ENCODE measurements around the gene PDLIM7.
"Not testable (repeated sequence)": the region's sequence is repeated elsewhere in the genome, so short reads cannot be mapped to it uniquely, and the experiment has no call there.

Gene PDLIM7

DNA sequence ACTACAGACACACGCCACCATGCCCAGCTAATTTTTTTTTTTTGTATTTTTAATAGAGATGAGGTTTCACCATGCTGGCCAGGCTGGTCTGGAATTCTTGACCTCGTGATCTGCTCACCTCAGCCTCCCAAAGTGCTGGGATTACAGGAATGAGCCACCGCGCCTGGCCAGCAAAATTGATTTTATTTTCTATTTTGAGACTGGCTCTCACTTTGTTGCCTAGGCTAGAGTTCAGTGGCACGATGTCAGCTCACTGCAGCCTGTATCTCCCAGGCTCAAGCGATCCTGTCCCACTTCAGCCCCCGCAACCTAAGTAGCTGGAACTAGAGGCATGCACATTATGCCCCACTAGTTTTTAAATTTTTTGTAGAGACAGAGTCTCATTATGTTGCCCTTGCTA lies 37.0 kb upstream of the PDLIM7 start:
- not testable (repeated sequence) for H3K4me1 ChIP-seq (ENCODE audit: control insufficient read depth, low read depth, low read length); H3K23ac ChIP-seq (ENCODE audit: low read length); H4K5ac ChIP-seq (ENCODE audit: low read length); H3K18ac ChIP-seq (ENCODE audit: low read length); H2BK15ac ChIP-seq (replicated peaks; ENCODE audit: low read depth); H2AK5ac ChIP-seq (ENCODE audit: low read length); H3K27ac ChIP-seq (ENCODE audit: low read depth, low read length); H3K27me3 ChIP-seq (ENCODE audit: insufficient read depth, low read length, poor library complexity); DNase-seq; H3K79me2 ChIP-seq (ENCODE audit: control insufficient read depth, insufficient read depth, low read length); H3K56ac ChIP-seq (ENCODE audit: low read length); H3K9ac ChIP-seq (ENCODE audit: low read length); H3K79me1 ChIP-seq (ENCODE audit: low read length); H3K4me3 ChIP-seq (ENCODE audit: low read length); H2BK5ac ChIP-seq (ENCODE audit: low read length); H4K8ac ChIP-seq (ENCODE audit: low read depth, low read length); H3K4me2 ChIP-seq (ENCODE audit: low read length); H3K4ac ChIP-seq (ENCODE audit: low read depth, low read length); H2BK120ac ChIP-seq (ENCODE audit: low read depth, low read length)
- H3K36me3 ChIP-seq (ENCODE audit: control insufficient read depth, insufficient read depth, low read length) = peaks cover 11% of the 10 kb centered on the region
- no CpG with 5 or more reads among the region's 7 CpGs for WGBS (ENCODE audit: extremely low coverage, insufficient coverage, low lambda C conversion rate)

DNA sequence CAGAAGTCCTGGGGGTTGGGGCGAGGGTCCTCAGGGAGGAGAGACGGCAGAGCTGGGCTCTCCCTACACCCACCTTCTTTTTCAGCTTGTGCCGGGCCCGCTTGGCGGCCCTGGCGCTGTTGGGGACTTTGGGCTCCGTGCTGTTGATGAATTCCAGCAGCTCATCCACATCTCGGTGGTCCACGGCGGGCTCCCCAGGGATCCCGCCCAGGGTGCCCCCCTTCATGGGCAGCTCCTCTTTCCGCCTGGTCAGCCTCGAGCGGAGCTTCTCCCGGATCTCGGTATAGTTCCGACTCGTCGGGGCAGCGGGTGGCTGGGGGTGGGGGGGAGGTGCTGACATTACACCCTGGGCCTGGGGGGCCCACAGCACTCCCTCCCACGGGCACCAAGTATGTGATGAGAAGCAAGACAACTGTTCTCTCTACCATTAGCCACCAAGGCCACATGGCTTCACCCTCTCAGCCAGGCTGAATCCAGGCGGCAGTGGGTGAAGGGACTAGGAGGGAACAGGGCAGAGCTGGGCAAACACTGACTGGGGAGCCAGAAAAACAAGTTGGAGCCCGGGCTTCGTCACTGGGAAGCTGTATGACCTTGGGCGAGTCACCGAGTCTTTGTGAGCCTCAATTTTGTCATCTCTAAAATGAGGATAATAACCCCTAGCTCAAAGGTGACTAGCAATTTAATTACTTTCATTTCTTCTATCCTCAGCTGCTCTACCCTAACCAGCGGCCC lies 34.0 kb upstream of the PDLIM7 start:
- Histone ChIP-seq H3K4me1 (ENCODE audit: control insufficient read depth, low read depth, low read length) (no peaks in the 10 kb centered on the region), H3K9ac (ENCODE audit: low read length) (no peak overlapping the region), H3K23ac (ENCODE audit: low read length) (no peak overlapping the region), H3K79me1 (ENCODE audit: low read length) (no peaks in the 10 kb centered on the region), H2BK5ac (ENCODE audit: low read length) (no peak overlapping the region), H3K4me2 (ENCODE audit: low read length) (no peak overlapping the region), H3K27me3 (ENCODE audit: insufficient read depth, low read length, poor library complexity) (no peaks in the 10 kb centered on the region), H3K36me3 (ENCODE audit: control insufficient read depth, insufficient read depth, low read length) (peaks cover 17% of the 10 kb centered on the region), H3K4me3 (ENCODE audit: low read length) (no peak overlapping the region), H2BK120ac (ENCODE audit: low read depth, low read length) (no peak overlapping the region), H3K79me2 (ENCODE audit: control insufficient read depth, insufficient read depth, low read length) (no peaks in the 10 kb centered on the region), H2AK5ac (ENCODE audit: low read length) (no peak overlapping the region), H3K4ac (ENCODE audit: low read depth, low read length) (no peak overlapping the region), H4K8ac (ENCODE audit: low read depth, low read length) (no peak overlapping the region), H3K27ac (ENCODE audit: low read depth, low read length) (no peak overlapping the region), H3K56ac (ENCODE audit: low read length) (no peak overlapping the region), H3K18ac (ENCODE audit: low read length) (no peak overlapping the region), H2BK15ac (replicated peaks; ENCODE audit: low read depth) (no peak overlapping the region), H4K5ac (ENCODE audit: low read length) (no peak overlapping the region)
- DNase-seq = no peak
- no CpG with 5 or more reads among the region's 27 CpGs for WGBS (ENCODE audit: extremely low coverage, insufficient coverage, low lambda C conversion rate)

GRCh38 chr5:177530638-177531037 lies 33.2 kb upstream of the PDLIM7 start:
- no peaks in the 10 kb centered on the region for H3K4me1 ChIP-seq (ENCODE audit: control insufficient read depth, low read depth, low read length)
- H3K27ac ChIP-seq (ENCODE audit: low read depth, low read length) = no peak overlapping the region
- H3K23ac ChIP-seq (ENCODE audit: low read length) = no peak overlapping the region
- no peaks in the 10 kb centered on the region for H3K79me1 ChIP-seq (ENCODE audit: low read length)
- H4K5ac ChIP-seq (ENCODE audit: low read length) = no peak overlapping the region
- peaks cover 17% of the 10 kb centered on the region for H3K36me3 ChIP-seq (ENCODE audit: control insufficient read depth, insufficient read depth, low read length)
- H2BK120ac ChIP-seq (ENCODE audit: low read depth, low read length) = no peak overlapping the region
- no peak overlapping the region for H3K56ac ChIP-seq (ENCODE audit: low read length)
- no peak overlapping the region for H2BK15ac ChIP-seq (replicated peaks; ENCODE audit: low read depth)
- H3K27me3 ChIP-seq (ENCODE audit: insufficient read depth, low read length, poor library complexity) = no peaks in the 10 kb centered on the region
- no peak overlapping the region for H3K4me3 ChIP-seq (ENCODE audit: low read length)
- no peak overlapping the region for H2BK5ac ChIP-seq (ENCODE audit: low read length)
- no peak overlapping the region for H3K18ac ChIP-seq (ENCODE audit: low read length)
- no peak for DNase-seq
- no peak overlapping the region for H3K4ac ChIP-seq (ENCODE audit: low read depth, low read length)
- no peak overlapping the region for H4K8ac ChIP-seq (ENCODE audit: low read depth, low read length)
- H3K4me2 ChIP-seq (ENCODE audit: low read length) = no peak overlapping the region
- H3K79me2 ChIP-seq (ENCODE audit: control insufficient read depth, insufficient read depth, low read length) = no peaks in the 10 kb centered on the region
- WGBS (ENCODE audit: extremely low coverage, insufficient coverage, low lambda C conversion rate) = no CpG with 5 or more reads among the region's 3 CpGs
- H2AK5ac ChIP-seq (ENCODE audit: low read length) = no peak overlapping the region
- H3K9ac ChIP-seq (ENCODE audit: low read length) = no peak overlapping the region

GRCh38 chr5:177529247-177530203 lies 32.1 kb upstream of the PDLIM7 start:
- no peak overlapping the region for H3K27ac ChIP-seq (ENCODE audit: low read depth, low read length)
- no peak overlapping the region for H3K4me2 ChIP-seq (ENCODE audit: low read length)
- no peak overlapping the region for H2BK15ac ChIP-seq (replicated peaks; ENCODE audit: low read depth)
- H3K9ac ChIP-seq (ENCODE audit: low read length) = no peak overlapping the region
- no peak overlapping the region for H2AK5ac ChIP-seq (ENCODE audit: low read length)
- H3K56ac ChIP-seq (ENCODE audit: low read length) = no peak overlapping the region
- H4K5ac ChIP-seq (ENCODE audit: low read length) = no peak overlapping the region
- H3K4me1 ChIP-seq (ENCODE audit: control insufficient read depth, low read depth, low read length) = no peaks in the 10 kb centered on the region
- no peak for DNase-seq
- no CpG with 5 or more reads among the region's 12 CpGs for WGBS (ENCODE audit: extremely low coverage, insufficient coverage, low lambda C conversion rate)
- H3K36me3 ChIP-seq (ENCODE audit: control insufficient read depth, insufficient read depth, low read length) = peaks cover 22% of the 10 kb centered on the region
- H2BK5ac ChIP-seq (ENCODE audit: low read length) = no peak overlapping the region
- H3K4ac ChIP-seq (ENCODE audit: low read depth, low read length) = no peak overlapping the region
- H2BK120ac ChIP-seq (ENCODE audit: low read depth, low read length) = no peak overlapping the region
- no peaks in the 10 kb centered on the region for H3K79me1 ChIP-seq (ENCODE audit: low read length)
- no peak overlapping the region for H3K23ac ChIP-seq (ENCODE audit: low read length)
- H4K8ac ChIP-seq (ENCODE audit: low read depth, low read length) = no peak overlapping the region
- H3K27me3 ChIP-seq (ENCODE audit: insufficient read depth, low read length, poor library complexity) = no peaks in the 10 kb centered on the region
- H3K18ac ChIP-seq (ENCODE audit: low read length) = no peak overlapping the region
- no peak overlapping the region for H3K4me3 ChIP-seq (ENCODE audit: low read length)
- H3K79me2 ChIP-seq (ENCODE audit: control insufficient read depth, insufficient read depth, low read length) = no peaks in the 10 kb centered on the region

- Histone ChIP-seq H3K79me1 (ENCODE audit: low read length) (no peaks in the 10 kb centered on the region), H3K79me2 (ENCODE audit: control insufficient read depth, insufficient read depth, low read length) (no peaks in the 10 kb centered on the region), H2BK120ac (ENCODE audit: low read depth, low read length) (no peak overlapping the region), H4K5ac (ENCODE audit: low read length) (no peak overlapping the region), H3K27me3 (ENCODE audit: insufficient read depth, low read length, poor library complexity) (no peaks in the 10 kb centered on the region), H3K4me3 (ENCODE audit: low read length) (no peak overlapping the region), H2BK5ac (ENCODE audit: low read length) (no peak overlapping the region), H3K23ac (ENCODE audit: low read length) (no peak overlapping the region), H2BK15ac (replicated peaks; ENCODE audit: low read depth) (no peak overlapping the region), H3K18ac (ENCODE audit: low read length) (no peak overlapping the region), H3K36me3 (ENCODE audit: control insufficient read depth, insufficient read depth, low read length) (peaks cover 25% of the 10 kb centered on the region), H2AK5ac (ENCODE audit: low read length) (no peak overlapping the region), H3K4ac (ENCODE audit: low read depth, low read length) (no peak overlapping the region), H3K27ac (ENCODE audit: low read depth, low read length) (no peak overlapping the region), H4K8ac (ENCODE audit: low read depth, low read length) (no peak overlapping the region), H3K4me2 (ENCODE audit: low read length) (no peak overlapping the region), H3K56ac (ENCODE audit: low read length) (no peak overlapping the region), H3K9ac (ENCODE audit: low read length) (no peak overlapping the region), H3K4me1 (ENCODE audit: control insufficient read depth, low read depth, low read length) (no peaks in the 10 kb centered on the region)
- no CpG with 5 or more reads among the region's 10 CpGs for WGBS (ENCODE audit: extremely low coverage, insufficient coverage, low lambda C conversion rate)
- DNase-seq = no peak
These were observed 31.2 kb upstream of the PDLIM7 start for GRCh38 chr5:177528631-177529030.
